ENCODE data around the gene SEMA7A.

GRCh38 chr15:74398183-74398582, 35.6 kb downstream of the SEMA7A start:
- TF ChIP-seq CTCF (IDR thresholded peaks at IDR 0.05) (no peak), POLR2A (IDR thresholded peaks at IDR 0.05) (no peak)
